ENCODE data around the gene IAPP.
"Not testable (repeated sequence)": the region's sequence is repeated elsewhere in the genome, so short reads cannot be mapped to it uniquely, and the experiment has no call there.

Gene IAPP

GRCh38 chr12:21372602-21373001 is at the start of gene IAPP:
Gene IAPP (plus strand): TSS chr12:21372902. CDS start chr12:21373352, 450 bp downstream.
- DNase-seq = no peak
- in situ Hi-C loops (cut with MboI; ENCODE audit: low pct_unique_long_range_greater_than_20kb, low sequenced_read_pairs) = no loop called here

- in situ Hi-C loops (cut with MboI; ENCODE audit: low pct_unique_long_range_greater_than_20kb, low sequenced_read_pairs) = no loop called here
- DNase-seq = no peak
Measured at GRCh38 chr12:21323736-21324135, 49.0 kb upstream of the IAPP start.

DNA sequence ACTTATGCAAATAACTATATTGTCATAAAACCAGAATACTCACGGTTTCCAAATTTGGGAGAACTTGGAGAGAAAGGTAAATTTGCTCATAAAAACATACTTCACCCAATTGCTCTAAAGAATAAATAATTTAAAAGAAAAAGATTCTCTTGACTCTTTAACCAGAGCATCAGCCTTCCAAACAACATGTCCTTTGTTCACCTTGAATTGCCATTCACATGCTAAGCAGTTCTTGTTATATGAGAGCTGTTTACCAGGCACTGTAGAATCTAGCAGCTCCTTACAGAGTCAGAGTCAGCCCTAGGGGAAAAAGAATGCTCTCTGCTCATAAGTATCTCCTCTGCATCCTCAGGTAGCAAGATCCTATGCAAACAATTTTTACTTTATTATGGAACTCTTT is 48.2 kb upstream of the IAPP start:
- DNase-seq = no peak
- in situ Hi-C loops (cut with MboI; ENCODE audit: low pct_unique_long_range_greater_than_20kb, low sequenced_read_pairs) = no loop called here

GRCh38 chr12:21328578-21328977 is 44.1 kb upstream of the IAPP start:
- in situ Hi-C loops (cut with MboI; ENCODE audit: low pct_unique_long_range_greater_than_20kb, low sequenced_read_pairs) = no loop called here
- DNase-seq = no peak

GRCh38 chr12:21330682-21331253 is 41.9 kb upstream of the IAPP start:
- DNase-seq = no peak
- in situ Hi-C loops (cut with MboI; ENCODE audit: low pct_unique_long_range_greater_than_20kb, low sequenced_read_pairs) = no loop called here

- in situ Hi-C loops (cut with MboI; ENCODE audit: low pct_unique_long_range_greater_than_20kb, low sequenced_read_pairs) = no loop called here
Measured at GRCh38 chr12:21334771-21335325, 37.9 kb upstream of the IAPP start, which contains the start of gene SLCO1A2. Gene SLCO1A2 (minus strand): TSS chr12:21334917. CDS start chr12:21334647, 270 bp downstream.

GRCh38 chr12:21336656-21337055 is 36.0 kb upstream of the IAPP start:
- DNase-seq = no peak
- in situ Hi-C loops (cut with MboI; ENCODE audit: low pct_unique_long_range_greater_than_20kb, low sequenced_read_pairs) = no loop called here

More at GRCh38 chr12:21334771-21335325, 37.9 kb upstream of the IAPP start, which contains the start of gene SLCO1A2:
- DNase-seq = no peak

- DNase-seq = no peak
- in situ Hi-C loops (cut with MboI; ENCODE audit: low pct_unique_long_range_greater_than_20kb, low sequenced_read_pairs) = no loop called here
Measured at GRCh38 chr12:21337453-21337852, 35.2 kb upstream of the IAPP start.

DNA sequence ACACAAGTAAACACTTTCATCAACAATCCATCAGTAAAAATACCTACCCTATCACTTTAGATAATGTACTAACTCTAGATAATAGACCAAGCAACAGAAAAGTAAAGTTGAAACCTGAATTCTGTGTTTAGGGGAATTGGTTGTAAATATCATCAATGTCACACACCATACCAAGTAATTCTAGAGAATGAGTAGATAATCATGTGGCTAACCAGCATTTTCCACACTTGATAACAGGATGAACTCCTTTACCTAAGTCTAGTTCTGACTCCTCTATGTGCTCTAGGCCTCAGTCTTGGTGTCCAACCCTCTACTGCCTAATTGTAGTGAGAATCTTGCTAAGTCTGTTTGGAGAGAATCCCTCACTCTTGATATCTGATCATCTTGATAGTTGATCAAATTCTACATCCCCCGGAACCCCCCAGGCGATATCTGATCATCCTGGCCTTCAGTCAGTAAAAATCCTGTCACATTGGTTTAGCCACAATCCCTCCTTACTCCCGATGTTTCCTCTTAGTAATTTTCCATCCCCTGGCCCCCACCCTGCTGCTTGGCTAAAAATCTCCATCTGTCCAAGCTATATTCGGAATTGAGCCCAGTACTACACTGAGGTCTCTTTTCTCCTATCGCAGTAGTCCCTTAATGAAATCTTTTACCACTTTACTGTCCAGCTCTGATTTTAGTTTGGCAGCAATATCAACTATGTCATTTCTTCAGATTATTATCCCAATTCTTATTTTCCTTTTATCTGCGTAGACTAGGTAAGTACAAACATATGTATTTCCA is 34.5 kb upstream of the IAPP start:
- no peak for DNase-seq
- in situ Hi-C loops (cut with MboI; ENCODE audit: low pct_unique_long_range_greater_than_20kb, low sequenced_read_pairs) = no loop called here

DNA sequence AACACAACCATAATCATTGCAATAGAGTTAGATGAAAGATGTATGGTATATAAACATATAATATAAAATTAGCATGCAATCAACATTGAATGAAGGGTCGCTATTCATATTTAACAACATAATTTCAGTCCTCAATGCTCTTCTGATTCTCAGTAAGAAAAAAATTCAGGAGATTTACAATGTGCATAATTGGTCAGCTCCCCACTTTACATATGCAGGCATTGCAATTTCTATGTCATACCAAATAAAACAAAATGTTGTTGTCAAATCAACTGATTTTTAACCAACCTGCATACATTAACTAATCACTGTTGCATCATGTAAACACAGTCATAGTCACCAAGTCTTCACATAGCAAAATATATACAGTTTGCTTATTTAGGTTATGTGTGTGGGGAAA is 32.8 kb upstream of the IAPP start:
- DNase-seq = no peak
- in situ Hi-C loops (cut with MboI; ENCODE audit: low pct_unique_long_range_greater_than_20kb, low sequenced_read_pairs) = no loop called here

GRCh38 chr12:21340403-21340802 is 32.3 kb upstream of the IAPP start:
- DNase-seq = no peak
- in situ Hi-C loops (cut with MboI; ENCODE audit: low pct_unique_long_range_greater_than_20kb, low sequenced_read_pairs) = no loop called here

GRCh38 chr12:21341769-21342168 is 30.9 kb upstream of the IAPP start:
- no peak for DNase-seq
- in situ Hi-C loops (cut with MboI; ENCODE audit: low pct_unique_long_range_greater_than_20kb, low sequenced_read_pairs) = no loop called here

DNA sequence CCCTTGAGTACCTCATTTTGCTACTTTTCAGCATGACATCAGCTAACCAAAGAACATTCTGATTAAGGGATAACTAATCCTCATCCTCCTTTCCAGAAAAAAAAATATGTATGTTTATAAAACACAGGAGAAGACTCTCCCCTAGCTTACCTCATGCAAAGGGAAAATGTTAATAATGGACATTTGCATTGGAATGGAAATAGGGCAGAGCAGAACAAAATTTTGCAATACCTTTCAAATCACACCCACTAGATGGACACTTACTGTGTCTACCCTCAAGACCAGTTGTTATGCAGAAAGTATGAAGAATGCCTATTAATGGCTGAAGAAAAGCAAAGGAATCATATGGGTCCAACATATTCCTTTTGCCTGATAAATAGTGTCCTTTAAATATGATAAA is 29.1 kb upstream of the IAPP start:
- in situ Hi-C loops (cut with MboI; ENCODE audit: low pct_unique_long_range_greater_than_20kb, low sequenced_read_pairs) = no loop called here
- DNase-seq = no peak

DNA sequence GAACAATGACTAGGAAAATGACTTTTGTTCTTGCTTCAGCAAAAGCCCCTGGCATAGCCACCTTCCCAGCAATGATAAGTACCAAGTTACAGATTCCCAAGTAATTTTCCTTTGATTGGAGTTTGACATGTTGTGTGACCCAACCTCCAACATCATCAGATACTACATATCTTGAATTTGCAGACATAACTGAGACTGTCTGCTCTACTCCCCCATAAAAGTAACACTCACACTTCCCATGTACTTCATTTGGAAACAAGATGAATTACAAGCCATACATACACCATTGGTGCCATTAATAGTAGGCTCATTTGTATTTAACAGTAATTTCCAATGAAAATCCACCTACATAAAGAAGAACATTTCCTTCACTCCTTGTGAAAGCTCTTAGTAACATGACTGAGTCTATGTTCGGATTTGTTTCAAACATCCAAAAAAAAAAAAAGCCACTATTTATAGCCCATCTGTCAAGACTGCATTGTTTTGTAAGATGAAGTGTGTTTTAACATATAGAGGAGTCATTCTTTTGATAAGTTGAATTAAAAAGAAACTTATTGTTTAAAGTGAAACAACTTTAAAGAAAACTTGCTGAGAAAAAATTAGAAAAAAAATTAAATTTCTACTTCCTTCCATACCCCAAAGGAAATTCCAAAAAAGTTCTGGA is 26.0 kb upstream of the IAPP start:
- no peak for DNase-seq
- in situ Hi-C loops (cut with MboI; ENCODE audit: low pct_unique_long_range_greater_than_20kb, low sequenced_read_pairs) = no loop called here

GRCh38 chr12:21350975-21351374 is 21.7 kb upstream of the IAPP start:
- in situ Hi-C loops (cut with MboI; ENCODE audit: low pct_unique_long_range_greater_than_20kb, low sequenced_read_pairs) = no loop called here
- no peak for DNase-seq

DNA sequence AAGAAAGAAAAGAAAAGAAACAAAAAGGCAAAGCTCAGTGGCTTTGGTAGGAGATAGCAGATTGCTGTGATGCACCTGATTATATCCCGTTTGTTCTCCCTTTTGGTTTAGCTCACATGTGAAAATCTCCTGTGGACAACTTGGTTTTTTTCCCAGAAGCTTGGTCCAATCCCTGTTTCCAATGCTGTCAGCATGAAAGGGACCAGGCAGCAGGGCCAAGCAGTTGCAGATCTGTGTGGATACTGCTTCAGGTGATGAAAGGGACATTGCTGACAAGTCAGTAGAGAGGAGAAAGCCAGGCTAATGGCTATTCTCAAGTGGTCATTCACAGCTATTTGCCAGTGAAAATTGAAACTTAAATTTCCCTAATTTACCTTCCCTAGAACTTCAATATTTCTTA is 19.2 kb upstream of the IAPP start:
- in situ Hi-C loops (cut with MboI; ENCODE audit: low pct_unique_long_range_greater_than_20kb, low sequenced_read_pairs) = no loop called here
- no peak for DNase-seq

- in situ Hi-C loops (cut with MboI; ENCODE audit: low pct_unique_long_range_greater_than_20kb, low sequenced_read_pairs) = no loop called here
- DNase-seq = no peak
Measured at GRCh38 chr12:21353948-21354347, 18.8 kb upstream of the IAPP start.

GRCh38 chr12:21354641-21355040 is 18.1 kb upstream of the IAPP start:
- no peak for DNase-seq
- in situ Hi-C loops (cut with MboI; ENCODE audit: low pct_unique_long_range_greater_than_20kb, low sequenced_read_pairs) = no loop called here

DNA sequence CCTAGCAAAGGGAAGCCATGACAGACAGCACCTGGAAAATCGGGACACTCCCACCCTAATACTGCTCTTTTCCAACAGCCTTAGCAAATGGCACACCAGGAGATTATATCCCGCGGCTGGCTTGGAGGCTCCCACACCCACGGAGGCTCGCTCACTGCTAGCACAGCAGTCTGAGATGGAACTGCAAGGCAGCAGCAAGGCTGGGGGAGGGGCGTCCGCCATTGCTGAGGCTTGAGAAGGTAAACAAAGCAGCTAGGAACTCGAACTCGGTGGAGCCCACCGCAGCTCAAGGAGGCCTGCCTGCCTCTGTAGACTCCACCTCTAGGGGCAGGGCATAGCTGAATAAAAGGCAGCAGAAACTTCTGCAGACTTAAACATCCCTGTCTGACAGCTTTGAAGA is 12.1 kb upstream of the IAPP start:
- DNase-seq; in situ Hi-C loops (cut with MboI; ENCODE audit: low pct_unique_long_range_greater_than_20kb, low sequenced_read_pairs): not testable (repeated sequence)
